GM18502 (cell line): ENCODE measurements around the gene KCNQ2.
"Not testable (repeated sequence)": the region's sequence is repeated elsewhere in the genome, so short reads cannot be mapped to it uniquely, and the experiment has no call there.

ENCODE experiments used
- ATAC-seq: cut with Tn5 transposase; IDR thresholded peaks from one replicate; pipeline ENCODE4 v1.9.1; 2021; ENCODE audit warnings: mild to moderate bottlenecking; ENCODE audit not compliant: unreplicated experiment, poor library complexity

KCNQ2 gene

GRCh38 chr20:63491635-63492230 is 19.3 kb upstream of the KCNQ2 start:
- no peak for ATAC-seq

- ATAC-seq, result no peak
These were observed 18.6 kb upstream of the KCNQ2 start for GRCh38 chr20:63491078-63491477.

- no peak for ATAC-seq
These were observed 18.0 kb upstream of the KCNQ2 start for GRCh38 chr20:63490416-63490815.

- ATAC-seq, result no peak
These were observed 16.1 kb upstream of the KCNQ2 start for GRCh38 chr20:63488315-63489251.

GRCh38 chr20:63487781-63488241 is 15.4 kb upstream of the KCNQ2 start:
- ATAC-seq, result no peak

- ATAC-seq, result no peak
These were observed 14.8 kb upstream of the KCNQ2 start for GRCh38 chr20:63487116-63487764.

- no peak for ATAC-seq
These were observed 13.9 kb upstream of the KCNQ2 start for GRCh38 chr20:63486300-63486855.

GRCh38 chr20:63484651-63485403 is 12.4 kb upstream of the KCNQ2 start:
- no peak for ATAC-seq

- no peak for ATAC-seq
These were observed 11.8 kb upstream of the KCNQ2 start for GRCh38 chr20:63484236-63484635.

- no peak for ATAC-seq
These were observed 11.4 kb upstream of the KCNQ2 start for GRCh38 chr20:63483834-63484233.

- ATAC-seq, result no peak
These were observed 9.6 kb upstream of the KCNQ2 start for GRCh38 chr20:63482021-63482587.

- ATAC-seq, result no peak
These were observed 9.0 kb upstream of the KCNQ2 start for GRCh38 chr20:63481503-63481902.

GRCh38 chr20:63479695-63480419 is 7.4 kb upstream of the KCNQ2 start:
- not testable (repeated sequence) for ATAC-seq

GRCh38 chr20:63478346-63479302 is 6.2 kb upstream of the KCNQ2 start:
- no peak for ATAC-seq

GRCh38 chr20:63477944-63478343 is 5.5 kb upstream of the KCNQ2 start:
- no peak for ATAC-seq

GRCh38 chr20:63477061-63477616 is 4.7 kb upstream of the KCNQ2 start:
- ATAC-seq, result no peak

GRCh38 chr20:63475209-63475608 is 2.8 kb upstream of the KCNQ2 start:
- no peak for ATAC-seq
